ENCODE results near the gene ST6GALNAC1.

ST6GALNAC1 gene

GRCh38 chr17:76588182-76588581 is 55.4 kb downstream of the ST6GALNAC1 start:
- H3K4me3 ChIP-seq (replicated peaks; ENCODE audit: low read depth, low read length), result no peak overlapping the region
- TF ChIP-seq CTCF (IDR thresholded peaks at IDR 0.05; ENCODE audit: low read depth, low read length, missing control alignments), result no peak
- DNase-seq (ENCODE audit: extremely low read depth, low read depth), result no peak

DNA sequence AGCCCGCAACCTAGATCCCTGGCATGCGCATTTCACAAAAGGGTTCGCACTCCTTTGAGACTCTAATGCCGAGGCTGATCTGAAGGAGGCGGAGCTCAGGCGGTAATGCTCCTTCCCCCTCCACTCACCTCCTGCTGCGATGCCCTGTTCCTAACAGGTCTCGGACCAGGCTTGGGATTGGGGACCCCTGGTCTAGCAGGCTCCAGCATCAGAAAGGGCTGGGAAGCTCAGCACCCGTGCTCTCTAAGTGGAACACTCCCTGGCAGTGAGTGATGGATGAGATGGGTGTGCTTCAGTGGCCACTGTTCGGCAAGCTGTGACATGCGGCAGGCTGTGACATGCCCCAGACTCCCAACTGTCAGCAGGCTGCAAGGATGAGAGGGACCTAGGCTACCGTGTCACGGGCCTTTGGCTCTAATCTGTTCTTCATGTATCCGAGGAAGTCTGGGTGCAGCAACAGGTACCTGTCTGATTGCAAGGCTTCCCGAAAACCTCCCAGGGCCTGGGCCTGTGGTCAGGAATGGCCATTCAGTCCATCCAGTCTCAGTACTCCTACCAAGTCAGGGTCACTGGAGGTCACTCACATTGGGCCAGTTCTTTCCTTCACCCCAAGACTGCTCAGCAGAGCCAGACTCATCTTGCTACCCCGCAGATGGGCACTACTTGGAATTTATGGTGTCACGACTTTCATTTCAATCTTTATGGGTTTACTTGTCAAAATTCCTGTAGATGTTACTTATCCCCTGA is 56.6 kb downstream of the ST6GALNAC1 start:
- H3K4me3 ChIP-seq (replicated peaks; ENCODE audit: low read depth, low read length), result no peak overlapping the region
- no peak for TF ChIP-seq CTCF (IDR thresholded peaks at IDR 0.05; ENCODE audit: low read depth, low read length, missing control alignments)
- DNase-seq (ENCODE audit: extremely low read depth, low read depth), result no peak

DNA sequence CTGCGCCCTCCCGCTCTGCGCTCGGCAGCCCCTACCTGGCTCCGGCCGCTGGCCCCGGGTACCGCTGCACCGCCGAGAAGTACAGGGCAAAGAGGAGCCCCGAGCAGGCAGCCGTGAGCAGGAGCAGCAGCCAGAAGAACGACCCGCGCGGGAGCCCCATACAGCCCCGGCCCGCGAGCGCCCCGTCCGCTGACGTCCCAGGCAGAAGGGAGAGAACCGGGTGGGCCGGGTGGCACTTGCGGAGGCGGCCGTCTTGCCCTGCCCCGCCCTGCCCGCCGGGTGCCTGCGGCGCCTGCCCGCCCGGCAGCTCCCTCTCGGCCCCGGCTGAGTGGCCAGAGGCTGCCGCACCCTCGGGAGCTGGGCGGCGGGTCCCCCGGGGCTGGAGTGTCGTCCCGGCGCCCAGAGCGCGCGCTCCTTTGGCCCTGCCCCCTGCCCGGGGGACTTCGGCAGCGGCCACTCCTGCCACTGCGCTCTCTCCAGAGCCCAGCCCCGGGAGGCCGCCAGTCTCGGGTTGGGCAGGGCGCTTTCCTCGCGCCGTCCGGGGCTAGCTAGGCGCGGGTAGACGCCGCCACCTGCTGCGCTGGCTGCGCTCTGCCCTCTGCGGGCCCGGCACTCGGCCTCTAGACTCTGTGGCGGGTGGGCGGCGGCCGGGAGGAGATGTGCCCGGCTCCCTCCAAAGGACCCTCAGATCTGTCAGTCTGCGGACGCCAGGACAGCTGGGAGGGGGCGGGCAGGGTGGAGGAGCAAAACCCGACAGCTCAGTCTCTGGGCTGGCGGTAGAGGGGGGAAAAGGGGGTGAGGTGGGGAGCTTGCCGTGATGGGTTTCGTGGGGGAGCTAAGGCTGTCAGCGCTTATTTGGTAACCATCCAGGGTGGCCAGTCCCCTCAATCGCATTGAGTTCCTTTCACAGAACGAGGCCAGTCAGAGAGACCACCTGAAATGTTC is 57.6 kb downstream of the ST6GALNAC1 start, which contains the start of gene ST6GALNAC2:
TSS of gene ST6GALNAC2 (minus strand) at position 212 of the 945 bp plus-strand sequence. CDS start at position 160, 52 bp downstream.
- DNase-seq (ENCODE audit: extremely low read depth, low read depth), result no peak
- H3K4me3 ChIP-seq (replicated peaks; ENCODE audit: low read depth, low read length), result peak within 1 kb of the TSS; percentile 39
- no peak for TF ChIP-seq CTCF (IDR thresholded peaks at IDR 0.05; ENCODE audit: low read depth, low read length, missing control alignments)

DNA sequence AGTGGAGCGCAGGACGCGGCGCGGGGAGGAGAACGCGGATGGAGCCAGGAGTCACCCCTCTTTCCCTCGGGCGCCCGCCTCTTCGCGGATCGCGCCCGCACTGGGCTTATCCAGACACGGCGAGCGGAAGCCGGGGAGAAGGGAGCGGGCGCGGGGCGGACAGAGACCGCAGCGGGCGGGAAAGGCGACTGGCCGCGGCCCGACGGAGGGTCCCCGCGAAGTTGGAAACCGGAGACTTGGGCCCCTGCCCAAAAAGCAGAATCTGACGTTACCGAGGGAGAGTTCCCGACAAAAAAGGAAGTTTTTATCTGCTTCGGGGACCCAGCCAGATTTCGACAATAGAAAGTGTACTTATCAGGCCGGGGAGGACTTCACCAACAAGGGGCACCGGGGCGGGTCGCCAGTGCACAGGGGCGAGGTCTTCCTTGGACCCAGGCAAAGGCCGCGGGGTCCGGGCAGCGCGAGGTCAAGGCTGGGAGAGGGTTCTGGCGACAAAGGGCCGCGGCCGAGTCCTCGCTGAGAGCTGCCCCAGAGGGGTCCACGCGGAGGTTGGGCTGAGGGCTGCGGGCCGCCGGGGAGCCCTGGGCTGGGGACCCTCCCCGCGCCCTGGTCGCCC is 58.4 kb downstream of the ST6GALNAC1 start:
- TF ChIP-seq CTCF (IDR thresholded peaks at IDR 0.05; ENCODE audit: low read depth, low read length, missing control alignments), result no peak
- DNase-seq (ENCODE audit: extremely low read depth, low read depth), result no peak
- H3K4me3 ChIP-seq (replicated peaks; ENCODE audit: low read depth, low read length), result peak overlapping the region; percentile 39

DNA sequence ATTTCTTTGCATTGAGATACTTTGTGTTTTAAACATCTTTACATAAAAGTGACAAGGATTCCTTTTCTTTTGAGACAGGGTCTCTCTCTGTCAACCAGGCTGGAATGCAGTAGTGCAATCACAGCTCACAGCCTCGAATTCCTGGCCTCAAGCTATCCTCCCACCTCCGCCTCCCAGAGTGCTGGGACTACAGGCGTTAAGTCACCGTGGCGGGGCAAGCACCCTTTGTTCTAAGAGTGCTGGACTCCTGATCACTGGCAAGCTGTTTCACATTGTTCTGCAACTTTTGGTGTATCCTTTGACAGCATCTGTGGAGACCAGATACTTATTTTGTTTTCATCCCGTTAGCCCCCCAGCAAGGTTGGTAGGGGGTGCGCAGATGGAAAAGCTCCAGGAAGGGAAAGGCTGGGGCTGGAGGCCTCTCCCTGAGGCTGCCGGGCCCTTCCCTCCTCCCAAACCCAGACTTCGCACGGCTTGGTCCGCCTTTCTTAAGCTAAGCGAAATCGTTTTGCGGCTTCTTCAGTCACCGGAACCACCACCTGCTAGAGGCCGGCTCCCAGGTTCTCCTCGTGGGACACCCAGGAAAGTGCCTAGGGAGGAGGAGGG is 59.0 kb downstream of the ST6GALNAC1 start:
- no peak for DNase-seq (ENCODE audit: extremely low read depth, low read depth)
- no peak for TF ChIP-seq CTCF (IDR thresholded peaks at IDR 0.05; ENCODE audit: low read depth, low read length, missing control alignments)
- peak overlapping the region; percentile 39 for H3K4me3 ChIP-seq (replicated peaks; ENCODE audit: low read depth, low read length)

DNA sequence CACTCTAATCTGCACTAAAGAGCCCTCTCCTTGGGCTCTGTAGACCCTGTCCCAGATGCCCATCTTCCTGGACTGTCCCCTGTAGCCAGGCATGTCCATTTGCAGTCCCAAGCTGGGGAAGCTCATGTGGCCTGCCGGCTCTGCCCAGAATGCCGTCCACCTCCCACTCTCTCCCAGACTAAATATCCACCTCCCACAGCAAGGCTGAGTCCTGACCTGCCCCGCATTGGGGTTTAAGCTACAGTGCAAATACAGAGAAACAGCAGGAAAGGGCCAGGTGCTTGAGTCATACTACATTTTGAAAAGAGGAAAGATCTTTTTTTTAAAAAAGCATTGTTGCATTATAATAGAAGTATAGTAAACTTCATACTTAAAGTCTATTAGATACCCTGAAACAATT is 60.9 kb downstream of the ST6GALNAC1 start:
- no peak for DNase-seq (ENCODE audit: extremely low read depth, low read depth)
- no peak for TF ChIP-seq CTCF (IDR thresholded peaks at IDR 0.05; ENCODE audit: low read depth, low read length, missing control alignments)
- no peak overlapping the region for H3K4me3 ChIP-seq (replicated peaks; ENCODE audit: low read depth, low read length)

Measured in HFF-Myc (cell line).